ENCODE measurements around the gene NDUFA5. TPM values are rescaled to one million over a fixed set of nuclear protein-coding genes. Genes with fewer than 3 reads are reported as not detected.
"Not testable (repeated sequence)": the region's sequence is repeated elsewhere in the genome, so short reads cannot be mapped to it uniquely, and the experiment has no call there.

The NDUFA5 gene
- total RNA-seq, 4 donors from 2014 or later = 29.9 to 78.3 (median 56.8) TPM

DNA sequence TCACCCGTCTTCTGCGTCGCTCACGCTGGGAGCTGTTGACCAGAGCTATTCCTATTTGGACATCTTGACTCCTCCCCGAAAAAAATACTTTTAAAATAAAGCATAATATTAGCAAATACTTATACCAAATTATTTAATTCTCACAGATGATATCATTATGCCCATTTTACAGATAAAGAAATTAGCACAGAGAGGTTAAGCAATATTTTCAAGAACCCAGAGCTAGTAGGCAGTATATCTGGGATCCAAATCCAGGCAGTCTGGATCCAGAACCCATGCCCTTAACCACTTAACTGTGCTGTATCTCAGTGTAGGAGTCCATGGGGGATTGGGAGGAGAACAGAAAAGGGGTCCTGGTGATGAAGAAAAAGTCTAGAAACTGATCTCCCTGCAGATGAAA lies 29.4 kb downstream of the NDUFA5 start:
- Histone ChIP-seq H3K36me3 (no peaks in the 10 kb centered on the region), H3K4me3 (peak overlapping the region in 2 of 4 donors; percentile 4 to 35), H3K27me3 (peaks cover 37% of the 10 kb centered on the region), H3K27ac (no peak overlapping the region), H3K4me1 (peaks cover 0 to 6% (median 2%) of the 10 kb centered on the region in 4 donors), H3K9me3 (no peaks in the 10 kb centered on the region)
- DNase-seq = no peak
- in situ Hi-C loops (cut with MboI; ENCODE audit: low pct_ligation_motif_present in 1 of 4, low pct_unique_long_range_greater_than_20kb in 1 of 4, low sequenced_read_pairs in 3 of 4) (no loop called here), intact Hi-C loops (cut with DNase I; ENCODE audit: low total_unique reads) (no loop called here)
- TF ChIP-seq, protein P1, sequence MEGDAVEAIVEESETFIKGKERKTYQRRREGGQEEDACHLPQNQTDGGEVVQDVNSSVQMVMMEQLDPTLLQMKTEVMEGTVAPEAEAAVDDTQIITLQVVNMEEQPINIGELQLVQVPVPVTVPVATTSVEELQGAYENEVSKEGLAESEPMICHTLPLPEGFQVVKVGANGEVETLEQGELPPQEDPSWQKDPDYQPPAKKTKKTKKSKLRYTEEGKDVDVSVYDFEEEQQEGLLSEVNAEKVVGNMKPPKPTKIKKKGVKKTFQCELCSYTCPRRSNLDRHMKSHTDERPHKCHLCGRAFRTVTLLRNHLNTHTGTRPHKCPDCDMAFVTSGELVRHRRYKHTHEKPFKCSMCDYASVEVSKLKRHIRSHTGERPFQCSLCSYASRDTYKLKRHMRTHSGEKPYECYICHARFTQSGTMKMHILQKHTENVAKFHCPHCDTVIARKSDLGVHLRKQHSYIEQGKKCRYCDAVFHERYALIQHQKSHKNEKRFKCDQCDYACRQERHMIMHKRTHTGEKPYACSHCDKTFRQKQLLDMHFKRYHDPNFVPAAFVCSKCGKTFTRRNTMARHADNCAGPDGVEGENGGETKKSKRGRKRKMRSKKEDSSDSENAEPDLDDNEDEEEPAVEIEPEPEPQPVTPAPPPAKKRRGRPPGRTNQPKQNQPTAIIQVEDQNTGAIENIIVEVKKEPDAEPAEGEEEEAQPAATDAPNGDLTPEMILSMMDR (IDR thresholded peaks at IDR 0.05) = no peak
- no peak for TF ChIP-seq POLR2AphosphoS5 (IDR thresholded peaks at IDR 0.05)
- TF ChIP-seq EP300 (IDR thresholded peaks at IDR 0.05; ENCODE audit: low read depth) = no peak
- WGBS, 2 donors (ENCODE audit: low coverage in 1 of 2) = 59 to 60% methylated on average over 5 of the region's 5 CpGs

DNA sequence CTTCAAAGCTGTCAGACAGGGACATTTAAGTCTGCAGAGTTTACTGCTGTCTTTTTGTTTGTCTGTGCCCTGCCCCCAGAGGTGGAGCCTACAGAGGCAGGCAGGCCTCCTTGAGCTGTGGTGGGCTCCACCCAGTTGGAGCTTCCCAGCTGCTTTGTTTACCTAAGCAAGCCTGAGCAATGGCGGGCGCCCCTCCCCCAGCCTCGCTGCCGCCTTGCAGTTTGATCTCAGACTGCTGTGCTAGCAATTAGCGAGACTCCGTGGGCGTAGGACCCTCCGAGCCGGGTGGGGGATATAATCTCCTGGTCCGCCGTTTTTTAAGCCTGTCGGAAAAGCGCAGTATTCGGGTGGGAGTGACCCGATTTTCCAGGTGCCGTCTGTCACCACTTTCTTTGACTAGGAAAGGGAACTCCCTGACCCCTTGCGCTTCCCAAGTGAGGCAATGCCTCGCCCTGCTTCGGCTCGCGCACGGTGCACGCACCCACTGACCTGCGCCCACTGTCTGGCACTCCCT lies 29.8 kb downstream of the NDUFA5 start:
- H3K36me3 ChIP-seq; H3K9me3 ChIP-seq; H3K27ac ChIP-seq; H3K4me1 ChIP-seq; intact Hi-C loops (cut with DNase I; ENCODE audit: low total_unique reads); in situ Hi-C loops (cut with MboI; ENCODE audit: low pct_ligation_motif_present in 1 of 4, low pct_unique_long_range_greater_than_20kb in 1 of 4, low sequenced_read_pairs in 3 of 4): not testable (repeated sequence)
- peak; percentile 8 for DNase-seq
- peaks cover 32% of the 10 kb centered on the region for H3K27me3 ChIP-seq
- WGBS, 2 donors (ENCODE audit: low coverage in 1 of 2) = 79% methylated on average over 18 of the region's 24 CpGs; no CpG with 5 or more reads in 1 of the 2 donors
- H3K4me3 ChIP-seq = peak overlapping the region in 2 of 4 donors; percentile 4 to 35

DNA sequence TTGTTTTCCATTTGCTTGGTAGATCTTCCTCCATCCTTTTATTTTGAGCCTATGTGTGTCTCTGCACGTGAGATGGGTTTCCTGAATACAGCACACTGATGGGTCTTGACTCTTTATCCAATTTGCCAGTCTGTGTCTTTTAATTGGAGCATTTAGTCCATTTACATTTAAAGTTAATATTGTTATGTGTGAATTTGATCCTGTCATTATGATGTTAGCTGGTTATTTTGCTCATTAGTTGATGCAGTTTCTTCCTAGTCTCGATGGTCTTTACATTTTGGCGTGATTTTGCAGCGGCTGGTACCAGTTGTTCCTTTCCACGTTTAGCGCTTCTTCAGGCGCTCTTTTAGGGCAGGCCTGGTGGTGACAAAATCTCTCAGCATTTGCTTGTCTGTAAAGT lies 31.1 kb downstream of the NDUFA5 start:
- H3K27ac ChIP-seq; DNase-seq; H3K4me1 ChIP-seq; in situ Hi-C loops (cut with MboI; ENCODE audit: low pct_ligation_motif_present in 1 of 4, low pct_unique_long_range_greater_than_20kb in 1 of 4, low sequenced_read_pairs in 3 of 4); H3K9me3 ChIP-seq; H3K36me3 ChIP-seq; intact Hi-C loops (cut with DNase I; ENCODE audit: low total_unique reads); H3K4me3 ChIP-seq: not testable (repeated sequence)
- WGBS, 2 donors (ENCODE audit: low coverage in 1 of 2) = 96 to 100% methylated on average over 1 to 6 of the region's 7 CpGs
- H3K27me3 ChIP-seq = peaks cover 23% of the 10 kb centered on the region

DNA sequence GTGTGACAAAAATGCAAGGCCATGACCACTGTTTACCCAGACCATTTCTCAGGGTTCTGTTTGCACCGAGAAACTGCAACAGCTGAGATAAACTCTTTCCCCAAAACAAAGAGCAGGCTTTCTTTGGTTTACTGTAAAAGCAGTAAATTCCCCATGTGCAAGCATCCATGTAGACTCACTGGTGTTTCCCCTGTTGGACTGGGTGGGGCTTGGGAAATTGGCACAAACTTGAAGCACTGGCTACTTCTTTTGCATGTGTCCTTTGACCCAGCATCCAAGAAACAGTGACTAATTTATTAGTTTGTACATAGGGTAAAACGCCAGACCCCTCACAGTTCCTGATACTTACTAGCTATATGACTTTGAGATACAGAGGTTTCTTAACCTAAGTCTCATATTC lies 35.6 kb downstream of the NDUFA5 start:
- in situ Hi-C loops (cut with MboI; ENCODE audit: low pct_ligation_motif_present in 1 of 4, low pct_unique_long_range_greater_than_20kb in 1 of 4, low sequenced_read_pairs in 3 of 4) = no loop called here
- H3K27me3 ChIP-seq = no peaks in the 10 kb centered on the region
- no peaks in the 10 kb centered on the region for H3K36me3 ChIP-seq
- intact Hi-C loops (cut with DNase I; ENCODE audit: low total_unique reads) = no loop called here
- WGBS, 2 donors (ENCODE audit: low coverage in 1 of 2) = 23 to 41% methylated on average over 2 of the region's 2 CpGs
- H3K9me3 ChIP-seq = no peaks in the 10 kb centered on the region
- no peak for DNase-seq
- TF ChIP-seq, protein P1 (IDR thresholded peaks at IDR 0.05) = no peak
- no peak for TF ChIP-seq POLR2AphosphoS5 (IDR thresholded peaks at IDR 0.05)
- TF ChIP-seq POLR2A (IDR thresholded peaks at IDR 0.05) = no peak
- no peak for TF ChIP-seq EP300 (IDR thresholded peaks at IDR 0.05; ENCODE audit: low read depth)
- no peaks in the 10 kb centered on the region for H3K4me1 ChIP-seq
- H3K27ac ChIP-seq = no peak overlapping the region
- H3K4me3 ChIP-seq = no peak overlapping the region

DNA sequence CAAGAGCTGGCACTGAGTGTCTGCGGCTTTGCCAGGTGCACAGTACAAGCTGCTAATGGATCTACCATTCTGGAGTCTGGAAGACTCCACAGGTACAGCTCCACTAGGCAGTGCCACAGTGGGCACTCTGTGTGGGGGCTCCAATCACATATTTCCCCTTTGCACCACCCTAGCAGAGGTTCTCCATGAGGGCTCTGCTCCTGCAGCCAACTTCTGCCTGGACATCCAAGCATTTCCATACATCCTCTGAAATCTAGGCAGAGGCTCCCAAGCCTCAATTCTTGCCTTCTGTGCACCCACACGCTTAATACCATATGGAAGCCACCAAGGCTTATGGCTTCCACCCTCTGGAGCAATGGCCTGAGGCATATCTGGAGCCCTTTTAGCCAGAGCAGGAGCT lies 52.4 kb downstream of the NDUFA5 start:
- H3K27ac ChIP-seq = no peak overlapping the region
- no peaks in the 10 kb centered on the region for H3K36me3 ChIP-seq
- no peak overlapping the region for H3K4me3 ChIP-seq
- no peak for DNase-seq
- no peaks in the 10 kb centered on the region for H3K27me3 ChIP-seq
- intact Hi-C loops (cut with DNase I; ENCODE audit: low total_unique reads) (no loop called here), in situ Hi-C loops (cut with MboI; ENCODE audit: low pct_ligation_motif_present in 1 of 4, low pct_unique_long_range_greater_than_20kb in 1 of 4, low sequenced_read_pairs in 3 of 4) (no loop called here)
- TF ChIP-seq POLR2A (IDR thresholded peaks at IDR 0.05) (no peak), EP300 (IDR thresholded peaks at IDR 0.05; ENCODE audit: low read depth) (no peak), POLR2AphosphoS5 (IDR thresholded peaks at IDR 0.05) (no peak)
- TF ChIP-seq, protein P1 (IDR thresholded peaks at IDR 0.05) = no peak
- 63% methylated on average over 2 of the region's 2 CpGs; no CpG with 5 or more reads in 1 of the 2 donors for WGBS, 2 donors (ENCODE audit: low coverage in 1 of 2)
- no peaks in the 10 kb centered on the region for H3K4me1 ChIP-seq
- H3K9me3 ChIP-seq = no peaks in the 10 kb centered on the region
